ENCODE data around the gene LLPH. TPM values are rescaled to one million over a fixed set of nuclear protein-coding genes. Genes with fewer than 3 reads are reported as not detected.

Gene LLPH
- polyA plus RNA-seq, 1 experiment, result 25.7 TPM

DNA sequence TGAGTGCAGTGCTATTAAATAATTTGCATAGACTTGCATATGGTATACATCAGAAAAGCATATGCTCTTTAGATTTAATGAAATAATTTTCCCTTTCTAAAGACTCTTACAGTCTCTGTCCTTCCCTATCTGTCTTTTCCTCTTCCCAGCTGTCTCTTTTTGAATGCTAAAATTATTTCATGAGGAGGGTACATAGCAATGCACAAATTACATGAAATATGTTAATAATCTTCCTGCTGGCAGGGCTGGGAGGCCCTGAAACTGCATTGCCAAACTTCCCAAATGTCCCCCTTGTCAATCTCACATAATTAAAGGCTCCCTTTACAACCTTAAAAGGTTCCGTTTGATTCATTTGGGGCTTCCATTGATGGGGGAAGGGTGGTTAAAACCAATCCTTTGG is 22.2 kb downstream of the LLPH start:
- no peaks in the 10 kb centered on the region for H3K27me3 ChIP-seq (ENCODE audit: control insufficient read depth, insufficient read depth, low read length)
- DNase-seq (ENCODE audit: low read depth, low spot score), result no peak
- no peak overlapping the region for H3K4me3 ChIP-seq (ENCODE audit: low read depth, low read length)
- H3K9me3 ChIP-seq (ENCODE audit: control insufficient read depth, insufficient read depth, low read length), result no peaks in the 10 kb centered on the region
- H3K27ac ChIP-seq (ENCODE audit: low read depth, low read length), result no peak overlapping the region
- TF ChIP-seq, protein P1, sequence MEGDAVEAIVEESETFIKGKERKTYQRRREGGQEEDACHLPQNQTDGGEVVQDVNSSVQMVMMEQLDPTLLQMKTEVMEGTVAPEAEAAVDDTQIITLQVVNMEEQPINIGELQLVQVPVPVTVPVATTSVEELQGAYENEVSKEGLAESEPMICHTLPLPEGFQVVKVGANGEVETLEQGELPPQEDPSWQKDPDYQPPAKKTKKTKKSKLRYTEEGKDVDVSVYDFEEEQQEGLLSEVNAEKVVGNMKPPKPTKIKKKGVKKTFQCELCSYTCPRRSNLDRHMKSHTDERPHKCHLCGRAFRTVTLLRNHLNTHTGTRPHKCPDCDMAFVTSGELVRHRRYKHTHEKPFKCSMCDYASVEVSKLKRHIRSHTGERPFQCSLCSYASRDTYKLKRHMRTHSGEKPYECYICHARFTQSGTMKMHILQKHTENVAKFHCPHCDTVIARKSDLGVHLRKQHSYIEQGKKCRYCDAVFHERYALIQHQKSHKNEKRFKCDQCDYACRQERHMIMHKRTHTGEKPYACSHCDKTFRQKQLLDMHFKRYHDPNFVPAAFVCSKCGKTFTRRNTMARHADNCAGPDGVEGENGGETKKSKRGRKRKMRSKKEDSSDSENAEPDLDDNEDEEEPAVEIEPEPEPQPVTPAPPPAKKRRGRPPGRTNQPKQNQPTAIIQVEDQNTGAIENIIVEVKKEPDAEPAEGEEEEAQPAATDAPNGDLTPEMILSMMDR (IDR thresholded peaks at IDR 0.05; ENCODE audit: low read depth, low read length), result no peak
- CTCF ChIA-PET, result interaction anchor here (1.1 to 1.8 kb wide), 7 partner anchors 12 to 807 kb away, joined by 4 to 13 read pairs (median 6); no protein-coding TSS in a partner anchor
- POLR2A ChIA-PET, result no interaction called here

DNA sequence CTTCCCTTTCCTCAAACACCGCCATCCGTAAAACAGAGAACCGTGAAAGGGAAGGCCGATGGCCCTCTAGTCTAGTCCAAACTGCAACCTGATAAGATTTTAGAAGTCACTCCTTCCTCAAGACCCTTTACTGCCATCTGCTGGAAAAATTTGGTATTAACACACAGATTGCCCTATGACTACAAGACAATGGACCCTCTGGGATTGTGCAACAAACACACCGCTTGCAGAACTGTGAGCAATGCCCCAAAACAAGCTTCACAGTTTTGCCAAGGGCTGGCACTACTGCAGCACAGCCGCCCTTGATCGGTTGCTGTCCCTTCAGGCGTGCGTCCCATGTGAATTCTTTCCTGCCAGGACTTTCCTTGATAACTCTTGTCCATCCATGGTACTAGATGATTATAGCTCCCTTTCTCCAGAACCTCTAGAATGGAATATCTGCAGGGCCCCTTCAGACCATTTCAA is 23.1 kb downstream of the LLPH start:
- TF ChIP-seq, protein P1 (IDR thresholded peaks at IDR 0.05; ENCODE audit: low read depth, low read length), result peak; percentile 80
- Histone ChIP-seq H3K27ac (ENCODE audit: low read depth, low read length) (no peak overlapping the region), H3K9me3 (ENCODE audit: control insufficient read depth, insufficient read depth, low read length) (no peaks in the 10 kb centered on the region), H3K27me3 (ENCODE audit: control insufficient read depth, insufficient read depth, low read length) (no peaks in the 10 kb centered on the region), H3K4me3 (ENCODE audit: low read depth, low read length) (no peak overlapping the region)
- ChIA-PET POLR2A (no interaction called here), CTCF (interaction anchor here (0.6 to 2.9 kb wide), 32 partner anchors 9 to 1216 kb away, joined by 3 to 13 read pairs (median 4); no protein-coding TSS in a partner anchor)
- DNase-seq (ENCODE audit: low read depth, low spot score), result peak; percentile 88

DNA sequence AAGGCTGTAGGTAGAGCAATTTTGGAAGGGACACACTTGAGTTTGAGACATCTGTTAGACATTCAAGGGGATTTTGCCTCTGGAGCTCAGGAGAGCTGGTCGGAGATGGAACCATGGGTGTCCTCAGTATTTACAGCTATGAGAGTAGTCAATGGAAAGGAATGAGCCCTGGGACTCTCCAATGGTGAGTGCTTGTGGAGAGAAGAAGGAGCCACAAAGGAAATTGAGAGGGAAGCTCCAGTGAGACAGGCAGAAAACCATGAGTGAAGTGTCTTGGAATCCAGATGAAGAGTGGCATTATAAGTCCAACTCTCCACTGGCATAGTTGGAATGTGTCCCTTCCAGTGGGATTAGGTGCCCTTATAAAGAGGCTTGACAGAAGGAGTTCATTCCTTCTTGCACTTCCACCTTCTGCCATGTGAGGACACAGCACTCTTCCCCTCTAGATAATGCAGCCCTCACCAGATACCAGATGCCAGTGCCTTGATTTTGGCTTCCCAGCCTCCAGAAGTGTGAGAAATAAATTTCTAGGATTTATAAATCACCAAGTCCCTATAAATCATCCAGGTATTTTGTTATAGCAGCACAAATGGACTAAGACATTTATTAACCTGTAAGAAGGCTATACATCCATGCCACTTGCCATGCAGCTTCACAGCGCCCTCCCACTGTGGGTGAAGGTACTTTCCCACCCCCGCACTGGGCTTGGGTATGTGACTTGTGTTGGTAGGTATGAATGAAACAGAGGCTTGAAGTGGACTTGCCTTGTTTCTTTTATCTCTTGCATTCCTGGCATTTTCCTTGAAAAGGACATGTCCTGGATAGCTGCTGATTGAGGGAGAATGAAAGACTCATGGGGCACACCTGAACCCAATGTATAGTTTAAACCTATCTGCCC is 27.3 kb downstream of the LLPH start:
- no peaks in the 10 kb centered on the region for H3K27me3 ChIP-seq (ENCODE audit: control insufficient read depth, insufficient read depth, low read length)
- no peak overlapping the region for H3K27ac ChIP-seq (ENCODE audit: low read depth, low read length)
- TF ChIP-seq, protein P1 (IDR thresholded peaks at IDR 0.05; ENCODE audit: low read depth, low read length), result peak; percentile 36
- no peak for DNase-seq (ENCODE audit: low read depth, low spot score)
- ChIA-PET CTCF (interaction anchor here (1.2 to 1.9 kb wide), 3 partner anchors 500 to 1212 kb away, joined by 3 to 4 read pairs (median 4); no protein-coding TSS in a partner anchor), POLR2A (no interaction called here)
- H3K9me3 ChIP-seq (ENCODE audit: control insufficient read depth, insufficient read depth, low read length), result peaks cover 9% of the 10 kb centered on the region
- H3K4me3 ChIP-seq (ENCODE audit: low read depth, low read length), result no peak overlapping the region

DNA sequence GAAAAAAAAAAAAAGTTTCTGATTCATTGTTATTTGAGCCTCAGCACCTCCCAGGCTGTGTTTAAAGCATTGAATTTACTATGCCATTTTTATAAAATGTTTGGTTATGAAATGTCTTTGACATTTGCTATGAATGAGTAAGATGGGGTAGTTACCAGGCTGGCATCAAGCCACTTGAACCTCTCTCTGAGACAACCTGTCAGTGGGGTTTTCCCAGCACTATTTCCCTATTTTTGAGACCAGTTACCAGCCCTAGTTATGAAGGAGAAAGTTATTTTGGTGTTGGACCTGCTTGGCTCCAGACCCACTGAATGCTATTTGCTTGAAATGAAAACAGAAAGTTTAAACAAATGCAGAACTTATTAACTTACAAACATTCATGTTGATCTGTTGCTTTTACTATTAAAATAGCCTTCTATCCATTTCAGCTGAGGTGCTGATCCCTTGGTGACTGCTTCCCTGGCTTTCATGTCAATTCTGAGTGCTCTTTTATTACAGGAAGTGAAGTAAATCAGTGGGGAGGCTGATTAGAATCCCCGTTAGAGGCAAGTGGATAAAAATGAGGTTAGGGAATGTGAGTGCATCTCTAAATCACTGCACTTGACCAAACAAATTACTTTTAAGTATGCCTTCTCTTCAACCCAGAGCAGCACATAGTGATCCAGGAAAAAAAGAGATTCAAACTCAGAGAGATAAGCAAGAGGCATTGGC is 37.8 kb downstream of the LLPH start:
- CTCF ChIA-PET, result interaction anchor here (0.9 kb wide), 1 partner anchor 780 kb away, joined by 3 read pairs; no protein-coding TSS in a partner anchor
- no peak for DNase-seq (ENCODE audit: low read depth, low spot score)
- no peaks in the 10 kb centered on the region for H3K27me3 ChIP-seq (ENCODE audit: control insufficient read depth, insufficient read depth, low read length)
- H3K9me3 ChIP-seq (ENCODE audit: control insufficient read depth, insufficient read depth, low read length), result no peaks in the 10 kb centered on the region
- peak overlapping the region; percentile 31 for H3K27ac ChIP-seq (ENCODE audit: low read depth, low read length)
- POLR2A ChIA-PET, result no interaction called here
- no peak overlapping the region for H3K4me3 ChIP-seq (ENCODE audit: low read depth, low read length)
- TF ChIP-seq, protein P1 (IDR thresholded peaks at IDR 0.05; ENCODE audit: low read depth, low read length), result no peak

All from AG04450 (cell line).